GM18520 (cell line): ENCODE data around the gene SLCO1B1.
"Not testable (repeated sequence)": the region's sequence is repeated elsewhere in the genome, so short reads cannot be mapped to it uniquely, and the experiment has no call there.

Source experiments
- ATAC-seq: cut with Tn5 transposase; IDR thresholded peaks from one replicate; pipeline ENCODE4 v1.9.1; 2021; ENCODE audit not compliant: unreplicated experiment

SLCO1B1 gene, protein sequence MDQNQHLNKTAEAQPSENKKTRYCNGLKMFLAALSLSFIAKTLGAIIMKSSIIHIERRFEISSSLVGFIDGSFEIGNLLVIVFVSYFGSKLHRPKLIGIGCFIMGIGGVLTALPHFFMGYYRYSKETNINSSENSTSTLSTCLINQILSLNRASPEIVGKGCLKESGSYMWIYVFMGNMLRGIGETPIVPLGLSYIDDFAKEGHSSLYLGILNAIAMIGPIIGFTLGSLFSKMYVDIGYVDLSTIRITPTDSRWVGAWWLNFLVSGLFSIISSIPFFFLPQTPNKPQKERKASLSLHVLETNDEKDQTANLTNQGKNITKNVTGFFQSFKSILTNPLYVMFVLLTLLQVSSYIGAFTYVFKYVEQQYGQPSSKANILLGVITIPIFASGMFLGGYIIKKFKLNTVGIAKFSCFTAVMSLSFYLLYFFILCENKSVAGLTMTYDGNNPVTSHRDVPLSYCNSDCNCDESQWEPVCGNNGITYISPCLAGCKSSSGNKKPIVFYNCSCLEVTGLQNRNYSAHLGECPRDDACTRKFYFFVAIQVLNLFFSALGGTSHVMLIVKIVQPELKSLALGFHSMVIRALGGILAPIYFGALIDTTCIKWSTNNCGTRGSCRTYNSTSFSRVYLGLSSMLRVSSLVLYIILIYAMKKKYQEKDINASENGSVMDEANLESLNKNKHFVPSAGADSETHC

DNA sequence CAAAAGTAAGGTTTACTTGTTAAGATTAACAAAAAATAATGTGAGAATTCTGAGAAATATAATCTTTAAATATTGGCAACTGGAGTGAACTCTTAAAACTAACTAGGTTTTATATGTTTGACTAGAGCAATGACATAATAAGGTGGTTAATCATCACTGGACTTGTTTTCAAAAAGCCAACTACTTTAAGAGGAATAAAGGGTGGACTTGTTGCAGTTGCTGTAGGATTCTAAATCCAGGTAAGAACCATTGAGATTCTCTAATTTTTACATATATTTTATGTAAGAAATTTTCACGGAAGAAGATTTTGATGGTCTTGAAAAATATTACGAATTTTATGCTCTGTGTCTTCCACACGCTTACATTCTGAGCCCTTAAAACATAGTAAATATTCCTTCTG is at the start of gene SLCO1B1:
SLCO1B1 (plus strand) TSS at position 197 of the 400 bp plus-strand sequence. CDS start 10,381 bp downstream, outside the sequence.
- no peak for ATAC-seq

DNA sequence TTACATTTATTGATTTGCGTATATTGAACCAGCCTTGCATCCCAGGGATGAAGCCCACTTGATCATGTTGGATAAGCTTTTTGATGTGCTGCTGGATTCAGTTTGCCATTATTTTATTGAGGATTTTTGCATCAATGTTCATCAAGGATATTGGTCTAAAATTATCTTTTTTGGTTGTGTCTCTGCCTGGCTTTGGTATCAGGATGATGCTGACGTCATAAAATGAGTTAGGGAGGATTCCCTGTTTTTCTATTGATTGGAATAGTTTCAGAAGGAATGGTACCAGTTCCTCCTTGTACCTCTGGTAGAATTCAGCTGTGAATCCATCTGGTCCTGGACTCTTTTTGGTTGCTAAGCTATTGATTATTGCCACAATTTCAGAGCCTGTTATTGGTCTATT is 46.2 kb upstream of the SLCO1B1 start:
- not testable (repeated sequence) for ATAC-seq

DNA sequence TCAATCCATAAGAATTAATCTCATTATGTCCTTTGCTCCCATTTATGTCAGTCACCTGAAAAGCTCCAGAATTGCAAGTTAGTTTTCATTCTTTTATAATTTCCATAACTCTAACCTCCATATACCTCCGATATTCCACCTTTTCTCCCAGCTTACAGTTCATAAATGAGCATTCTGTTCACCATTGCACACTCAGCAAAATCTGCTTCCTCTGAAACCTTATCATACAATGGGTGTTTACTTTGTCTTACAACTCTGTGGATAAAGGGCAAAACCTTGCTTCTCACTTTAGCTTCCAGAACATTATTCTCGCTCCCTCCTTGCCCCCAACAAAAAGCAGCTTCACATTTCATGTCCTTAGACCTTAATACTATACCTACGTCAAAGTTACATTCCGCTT is 19.3 kb upstream of the SLCO1B1 start:
- no peak for ATAC-seq

GRCh38 chr12:21113266-21113665 is 17.7 kb upstream of the SLCO1B1 start:
- ATAC-seq = no peak

DNA sequence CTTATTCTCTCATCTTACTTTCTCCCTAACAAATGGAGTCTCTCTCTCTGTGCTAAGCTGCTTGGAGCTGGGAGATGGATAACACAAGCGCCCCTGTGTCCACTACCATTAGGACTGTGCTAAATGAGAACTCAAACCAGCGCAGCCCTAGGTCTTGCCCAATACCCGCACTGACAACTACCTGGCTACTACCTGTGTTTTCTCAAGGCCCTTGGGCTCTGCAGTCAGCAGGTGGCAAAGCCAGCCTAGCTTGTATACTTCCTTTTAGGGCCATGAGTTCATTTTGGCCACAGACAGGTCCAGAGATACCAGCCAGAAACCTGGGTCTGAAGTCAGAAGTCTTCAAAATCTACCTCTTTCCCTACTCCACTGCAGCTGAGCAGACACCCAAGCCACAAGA is 13.0 kb upstream of the SLCO1B1 start:
- no peak for ATAC-seq

- ATAC-seq = no peak
Measured at GRCh38 chr12:21118760-21119159, 12.2 kb upstream of the SLCO1B1 start.

- no peak for ATAC-seq
Measured at GRCh38 chr12:21129351-21129750, 1.6 kb upstream of the SLCO1B1 start.

- no peak for ATAC-seq
Measured at GRCh38 chr12:21129906-21130305, 1.1 kb upstream of the SLCO1B1 start.

DNA sequence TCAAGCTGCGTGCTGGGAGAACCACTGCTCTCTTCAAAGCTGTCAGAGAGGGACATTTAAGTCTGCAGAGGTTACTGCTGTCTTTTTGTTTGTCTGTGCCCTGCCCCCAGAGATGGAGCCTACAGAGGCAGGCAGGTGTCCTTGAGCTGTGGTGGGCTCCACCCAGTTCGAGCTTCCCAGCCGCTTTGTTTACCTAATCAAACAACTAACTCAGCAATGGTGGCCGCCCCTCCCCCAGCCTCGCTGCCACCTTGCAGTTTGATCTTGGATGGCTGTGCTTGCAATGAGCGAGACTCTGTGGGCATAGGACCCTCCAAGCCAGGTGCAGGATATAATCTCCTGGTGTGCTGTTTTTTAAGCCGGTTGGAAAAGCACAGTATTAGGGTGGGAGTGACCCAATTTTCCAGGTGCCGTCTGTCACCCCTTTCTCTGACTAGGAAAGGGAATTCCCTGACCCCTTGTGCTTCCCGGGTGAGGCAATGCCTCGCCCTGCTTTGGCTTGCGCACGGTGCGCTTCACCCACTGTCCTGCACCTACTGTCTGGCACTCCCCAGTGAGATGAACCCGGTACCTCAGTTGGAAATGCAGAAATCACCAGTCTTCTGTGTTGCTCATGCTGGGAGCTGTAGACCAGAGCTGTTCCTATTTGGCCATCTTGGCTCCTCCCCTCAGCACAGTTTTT is 6.5 kb downstream of the SLCO1B1 start:
- ATAC-seq = not testable (repeated sequence)

- ATAC-seq = no peak
Measured at GRCh38 chr12:21138016-21138415, 7.0 kb downstream of the SLCO1B1 start.

GRCh38 chr12:21144309-21144708 is 13.3 kb downstream of the SLCO1B1 start:
- no peak for ATAC-seq

DNA sequence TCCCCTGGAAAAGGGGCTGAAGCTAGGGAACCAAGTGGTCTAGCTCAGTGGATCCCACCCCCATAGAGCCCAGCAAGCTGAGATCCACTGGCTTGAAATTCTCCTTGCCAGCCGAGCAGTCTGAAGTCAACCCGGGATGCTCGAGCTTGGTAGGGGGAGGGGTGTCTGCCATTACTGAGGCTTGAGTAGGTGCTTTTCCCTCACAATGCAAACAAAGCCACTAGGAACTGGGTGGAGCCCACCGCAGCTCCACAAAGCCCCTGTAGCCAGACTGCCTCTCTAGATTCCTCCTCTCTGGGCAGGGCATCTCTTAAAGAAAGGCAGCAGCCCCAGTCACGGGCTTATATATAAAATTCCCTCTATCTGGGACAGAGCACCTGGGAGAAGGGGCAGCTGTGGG is 18.9 kb downstream of the SLCO1B1 start:
- not testable (repeated sequence) for ATAC-seq

GRCh38 chr12:21151184-21151583 is 20.2 kb downstream of the SLCO1B1 start:
- no peak for ATAC-seq

DNA sequence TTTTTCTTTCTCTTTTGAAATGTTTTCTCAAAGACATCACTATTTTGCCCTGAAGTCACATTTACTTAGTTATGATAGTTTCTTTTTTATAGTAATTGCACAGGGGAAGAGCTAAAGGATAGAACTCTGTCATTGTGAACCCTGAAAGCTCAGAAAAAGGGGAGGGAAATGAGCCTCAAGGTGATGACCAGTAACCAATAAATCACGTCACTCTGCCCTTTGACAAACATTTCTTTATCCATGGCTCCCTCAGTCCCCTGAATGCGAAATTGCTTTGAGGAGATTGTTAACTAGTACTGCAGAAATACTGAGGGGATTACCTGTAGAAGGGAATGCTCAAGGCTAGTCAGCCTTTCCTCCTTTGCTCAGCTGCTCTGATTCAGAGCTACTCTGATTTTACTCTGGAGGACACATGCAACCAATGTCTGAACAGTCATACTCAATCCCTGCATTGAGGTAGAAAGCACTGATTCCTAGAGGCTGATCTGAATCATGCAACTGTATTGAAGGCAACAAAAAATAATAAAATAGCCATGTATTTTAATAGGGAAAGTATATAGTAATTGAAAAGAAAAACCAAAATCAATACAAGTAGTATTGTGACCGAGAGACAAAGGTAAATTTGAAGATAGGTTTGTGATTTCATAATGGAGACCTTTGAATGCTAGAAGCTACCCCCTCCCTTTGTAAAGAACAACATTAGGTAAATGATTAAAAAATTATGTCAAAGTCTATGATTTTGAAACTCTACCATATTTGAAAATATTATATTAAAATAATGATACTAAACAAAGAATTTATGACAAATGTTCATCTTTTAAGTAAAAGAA is 24.7 kb downstream of the SLCO1B1 start:
- no peak for ATAC-seq

DNA sequence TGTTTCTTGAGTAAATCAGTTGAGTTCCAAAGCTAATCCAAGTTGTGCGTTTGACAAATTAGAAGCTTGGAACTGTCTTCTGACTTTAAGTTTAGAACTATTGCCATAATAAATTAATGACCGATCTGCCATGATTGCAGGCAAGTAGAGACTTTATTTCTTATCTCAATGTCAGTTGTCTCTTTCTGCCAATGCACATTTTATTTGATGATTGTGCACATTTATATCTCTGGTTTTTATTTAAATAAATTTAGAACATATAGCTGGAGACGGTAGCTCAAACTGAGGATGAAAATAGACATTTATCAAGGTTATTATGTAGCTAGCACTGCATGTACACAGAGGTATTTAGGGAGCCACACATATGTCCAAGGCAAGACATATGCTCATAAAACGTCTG is 34.1 kb downstream of the SLCO1B1 start:
- ATAC-seq = no peak

DNA sequence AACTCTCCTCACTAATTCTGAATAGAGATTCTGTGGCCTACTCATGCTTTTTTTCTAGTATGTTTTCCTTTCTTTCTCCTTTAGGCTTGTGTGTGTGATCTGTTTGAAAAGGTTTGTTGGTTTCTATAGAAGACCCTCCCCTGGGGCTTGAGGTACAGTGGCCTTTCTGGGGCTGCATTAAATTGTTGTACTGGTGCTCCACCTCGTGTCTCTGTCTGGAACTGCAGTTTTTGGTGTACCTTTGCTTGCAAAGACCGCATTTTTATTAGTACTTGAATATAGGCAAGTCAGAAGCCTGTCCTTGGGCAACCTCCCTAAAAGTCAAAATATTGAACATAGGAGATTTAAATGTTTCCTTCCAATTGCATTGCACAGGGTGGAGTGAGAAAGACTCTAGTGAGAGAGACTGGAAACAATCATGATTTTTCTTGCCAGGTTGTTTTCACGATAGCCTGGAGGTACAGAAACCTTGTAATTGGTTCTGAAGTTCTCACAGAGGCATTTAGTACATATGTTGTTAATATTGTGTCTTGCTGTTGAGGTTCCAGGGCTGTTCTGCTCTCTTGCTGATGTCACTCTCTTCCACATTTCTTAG is 39.0 kb downstream of the SLCO1B1 start:
- no peak for ATAC-seq

GRCh38 chr12:21172079-21172478 is 41.1 kb downstream of the SLCO1B1 start:
- ATAC-seq = no peak

DNA sequence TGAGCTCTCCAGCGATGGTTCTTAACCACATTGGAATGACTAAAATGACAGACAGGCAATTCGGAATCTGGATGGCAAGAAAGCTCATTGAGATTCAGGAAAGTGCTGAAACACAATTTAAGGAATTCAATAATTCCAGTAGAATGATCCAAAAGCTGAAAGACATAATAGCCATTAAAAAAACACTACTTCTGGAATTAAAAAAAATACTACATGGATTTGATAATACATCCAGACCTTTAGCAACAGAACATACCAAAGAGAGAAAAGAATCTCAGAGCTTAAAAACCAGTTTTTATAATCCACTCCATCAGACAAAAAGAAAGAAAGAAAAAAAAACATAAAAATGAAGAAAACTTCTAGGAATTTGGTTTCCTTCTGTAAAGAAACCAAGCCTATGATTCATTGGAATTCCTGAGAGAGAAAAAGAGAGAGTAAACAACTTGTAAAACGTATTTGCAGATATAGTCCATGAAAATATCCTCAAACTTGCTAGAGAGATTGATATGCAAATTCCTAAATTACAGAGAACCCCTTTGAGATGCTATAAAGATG is 52.8 kb downstream of the SLCO1B1 start:
- ATAC-seq = no peak

DNA sequence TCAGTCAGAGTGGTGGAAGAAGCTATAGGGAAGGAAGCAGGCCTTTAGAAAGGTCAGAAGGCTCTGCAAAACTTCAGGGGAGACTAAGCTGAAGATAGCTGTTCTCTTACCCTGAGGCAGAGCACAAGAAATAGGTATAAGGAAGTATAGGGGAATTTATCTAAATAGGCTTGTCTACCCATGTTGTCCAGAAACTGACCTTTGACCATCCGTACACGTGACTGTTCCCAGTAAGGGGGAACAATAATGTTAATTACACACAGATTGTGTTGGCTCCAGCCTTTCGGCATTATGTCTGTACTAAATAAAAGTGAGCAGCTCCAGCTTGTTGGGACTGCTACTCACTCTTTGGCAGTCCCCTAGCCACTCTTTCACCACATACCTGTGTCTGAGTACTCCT is 59.0 kb downstream of the SLCO1B1 start:
- ATAC-seq = no peak

DNA sequence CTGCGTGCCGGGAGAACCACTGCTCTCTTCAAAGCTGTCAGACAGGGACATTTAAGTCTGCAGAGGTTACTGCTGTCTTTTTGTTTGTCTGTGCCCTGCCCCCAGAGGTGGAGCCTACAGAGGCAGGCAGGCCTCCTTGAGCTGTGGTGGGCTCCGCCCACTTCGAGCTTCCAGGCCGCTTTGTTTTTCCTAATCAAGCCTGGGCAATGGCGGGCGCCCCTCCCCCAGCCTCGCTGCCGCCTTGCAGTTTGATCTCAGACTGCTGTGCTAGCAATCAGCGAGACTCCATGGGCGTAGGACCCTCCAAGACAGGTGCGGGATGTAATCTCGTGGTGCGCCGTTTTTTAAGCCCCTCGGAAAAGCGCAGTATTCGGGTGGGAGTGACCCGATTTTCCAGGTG is 83.4 kb downstream of the SLCO1B1 start:
- ATAC-seq = not testable (repeated sequence)
